IPS DF 4.7 (cell line): ENCODE measurements around the gene SYT8.

Experiments
- DNase-seq: peaks from one replicate; pipeline ENCODE4 v3.0.0-alpha.2; 2013; ENCODE audit warnings: low spot score; ENCODE audit errors: extremely low read depth

The SYT8 gene

DNA sequence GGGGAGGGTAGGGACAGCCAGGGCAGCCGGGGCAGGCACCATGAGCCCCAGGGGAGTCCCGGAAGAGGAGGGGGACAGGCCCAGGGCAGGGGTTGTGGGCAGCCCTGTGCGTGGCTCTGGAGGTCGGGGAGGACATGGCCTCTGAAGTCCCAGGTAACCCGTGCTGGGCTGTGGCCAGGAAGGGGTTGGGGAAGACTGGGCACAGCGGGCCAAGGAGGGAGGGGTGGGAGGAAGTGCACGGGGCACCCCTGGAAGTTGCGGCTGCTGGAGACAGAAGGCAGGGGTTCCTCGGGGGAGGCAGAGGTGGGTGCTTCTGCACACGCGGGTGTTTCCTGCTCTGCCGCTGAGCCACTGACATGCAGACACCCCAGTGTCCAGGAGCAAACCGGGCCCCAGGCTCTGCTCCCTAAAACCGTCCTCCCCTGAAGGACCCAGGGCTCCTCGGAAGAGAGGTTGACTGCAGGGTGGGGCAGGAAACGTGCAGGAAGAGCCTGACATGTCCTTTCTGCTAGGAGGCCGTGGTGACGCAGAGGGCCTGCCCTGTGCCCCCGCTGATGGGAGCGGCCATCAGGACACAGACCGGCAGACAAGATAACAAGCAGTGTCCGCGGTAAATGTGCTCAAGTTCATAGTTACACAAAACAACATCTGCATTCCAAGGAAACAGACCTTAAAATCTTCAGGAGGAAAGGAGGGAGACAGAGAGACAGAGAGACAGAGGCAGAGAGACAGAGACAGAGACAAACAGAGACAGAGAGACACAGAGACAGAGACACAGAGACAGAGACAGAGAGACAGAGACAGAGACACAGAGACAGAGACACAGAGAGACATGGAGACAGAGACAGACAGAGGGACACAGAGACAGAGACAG lies 9.7 kb downstream of the SYT8 start:
- no peak for DNase-seq

DNA sequence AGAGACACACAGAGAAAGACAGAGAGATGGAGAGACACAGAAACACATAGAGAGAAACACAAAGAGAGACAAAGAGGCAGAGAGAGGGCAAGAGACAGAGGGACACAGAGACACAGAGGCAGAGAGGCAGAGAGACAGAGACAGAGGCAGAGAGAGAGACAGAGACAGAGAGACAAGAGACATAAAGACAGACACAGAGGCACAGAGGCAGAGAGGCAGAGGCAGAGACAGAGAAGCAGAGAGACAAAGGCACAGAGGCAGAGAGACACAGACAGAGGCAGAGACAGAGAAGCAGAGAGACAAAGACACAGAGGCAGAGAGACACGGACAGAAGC lies 10.3 kb downstream of the SYT8 start:
- no peak for DNase-seq

DNA sequence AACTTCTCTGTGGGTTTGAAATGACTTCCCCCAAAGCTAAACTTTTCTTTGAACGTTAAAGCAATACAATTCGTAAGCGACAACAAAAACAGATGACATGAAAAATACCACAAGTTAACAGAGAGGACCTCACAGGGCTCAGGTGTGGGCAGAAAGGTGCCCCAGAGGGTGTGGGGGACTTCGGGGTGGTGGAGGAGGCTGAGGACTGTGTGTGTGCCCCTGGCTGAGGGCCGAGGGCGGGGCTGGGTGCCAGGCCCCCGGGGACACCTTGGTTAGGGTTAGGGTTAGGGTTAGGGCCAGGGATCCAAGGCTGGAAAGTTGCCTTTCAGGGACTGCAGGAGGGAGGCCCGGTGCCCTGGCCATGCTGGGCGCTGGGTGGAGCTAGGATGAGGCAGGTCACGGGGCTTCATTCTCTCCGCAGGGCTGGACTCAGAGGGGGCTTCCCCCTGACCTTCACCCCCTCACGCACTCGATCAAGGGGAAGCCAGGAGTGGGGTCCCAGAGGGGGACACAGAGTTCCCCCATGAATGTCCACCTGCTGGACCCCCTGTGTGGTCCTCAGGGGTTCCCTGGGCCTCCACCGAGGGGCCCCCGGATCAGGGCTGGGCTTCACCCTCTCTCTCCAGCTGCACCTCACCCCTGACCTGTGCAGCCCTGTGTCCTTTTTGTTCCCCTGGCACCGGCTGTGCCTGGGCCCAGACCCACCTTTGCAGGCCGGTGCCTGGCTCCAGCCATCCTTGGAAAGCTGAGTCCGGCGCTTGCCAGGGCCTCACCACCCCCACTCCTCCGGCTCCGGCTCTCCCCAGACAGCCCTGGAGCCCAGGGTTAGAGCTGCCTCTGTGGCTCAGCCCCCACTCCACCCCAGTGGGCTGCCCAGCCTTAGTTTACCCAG lies 11.0 kb downstream of the SYT8 start:
- no peak for DNase-seq

DNA sequence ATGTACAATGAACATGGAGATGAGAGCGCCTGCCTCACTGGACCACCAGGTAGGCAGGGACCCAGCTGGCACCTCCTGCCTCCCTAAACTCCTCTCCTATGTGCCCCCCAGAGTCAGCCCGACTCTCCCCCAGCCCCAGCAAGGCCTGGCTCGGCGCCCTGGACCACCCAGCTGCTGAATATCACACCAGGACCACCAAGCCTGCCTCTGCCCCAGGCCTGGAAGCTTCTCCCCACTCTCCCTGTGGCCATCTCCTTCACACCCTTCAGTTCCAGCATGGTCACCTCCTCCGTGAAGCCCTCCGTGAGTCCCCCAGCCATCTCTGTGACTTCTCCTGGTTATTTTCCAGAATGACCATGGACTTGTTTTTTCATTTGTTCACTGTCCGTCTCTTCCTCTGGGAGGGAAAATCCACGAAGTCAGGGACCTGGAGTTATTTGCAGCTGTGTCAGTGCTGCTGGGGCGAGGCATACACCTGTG lies 11.7 kb downstream of the SYT8 start:
- no peak for DNase-seq

DNA sequence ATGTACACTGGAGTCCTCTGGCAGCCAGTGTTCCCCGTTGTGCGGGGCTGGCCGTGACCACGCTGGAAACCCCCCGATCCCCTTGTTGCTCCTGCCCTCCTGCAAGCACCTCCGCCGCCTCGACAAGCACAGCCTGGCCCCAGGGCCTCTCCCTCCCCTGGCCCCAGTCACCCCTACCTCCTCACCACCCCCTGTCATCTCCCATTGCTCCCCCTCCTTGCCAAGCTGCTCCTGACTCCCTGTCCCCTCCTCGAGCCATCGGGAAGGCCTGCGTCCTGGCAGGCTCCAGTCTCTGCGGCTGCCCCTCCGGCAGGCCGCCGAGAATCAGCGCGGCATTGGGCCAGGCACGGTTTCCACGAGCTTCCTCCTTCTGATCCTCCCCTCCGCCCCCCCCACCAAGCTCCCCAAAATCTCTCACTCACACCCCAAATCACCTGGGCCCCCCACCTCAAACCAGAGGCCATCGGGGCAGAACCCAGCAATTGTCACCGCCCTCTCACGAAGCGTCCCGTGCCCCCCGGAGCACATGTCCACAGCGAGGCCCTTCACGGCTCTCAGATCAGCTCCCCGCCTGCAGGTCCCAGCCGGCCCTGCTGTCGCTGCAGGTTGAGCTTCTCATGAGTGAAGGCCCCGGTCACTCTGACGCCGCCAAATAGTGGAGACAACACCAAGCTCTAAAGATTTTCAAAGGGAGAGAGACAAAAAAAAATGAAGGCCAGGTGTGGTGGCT lies 12.4 kb downstream of the SYT8 start:
- no peak for DNase-seq

DNA sequence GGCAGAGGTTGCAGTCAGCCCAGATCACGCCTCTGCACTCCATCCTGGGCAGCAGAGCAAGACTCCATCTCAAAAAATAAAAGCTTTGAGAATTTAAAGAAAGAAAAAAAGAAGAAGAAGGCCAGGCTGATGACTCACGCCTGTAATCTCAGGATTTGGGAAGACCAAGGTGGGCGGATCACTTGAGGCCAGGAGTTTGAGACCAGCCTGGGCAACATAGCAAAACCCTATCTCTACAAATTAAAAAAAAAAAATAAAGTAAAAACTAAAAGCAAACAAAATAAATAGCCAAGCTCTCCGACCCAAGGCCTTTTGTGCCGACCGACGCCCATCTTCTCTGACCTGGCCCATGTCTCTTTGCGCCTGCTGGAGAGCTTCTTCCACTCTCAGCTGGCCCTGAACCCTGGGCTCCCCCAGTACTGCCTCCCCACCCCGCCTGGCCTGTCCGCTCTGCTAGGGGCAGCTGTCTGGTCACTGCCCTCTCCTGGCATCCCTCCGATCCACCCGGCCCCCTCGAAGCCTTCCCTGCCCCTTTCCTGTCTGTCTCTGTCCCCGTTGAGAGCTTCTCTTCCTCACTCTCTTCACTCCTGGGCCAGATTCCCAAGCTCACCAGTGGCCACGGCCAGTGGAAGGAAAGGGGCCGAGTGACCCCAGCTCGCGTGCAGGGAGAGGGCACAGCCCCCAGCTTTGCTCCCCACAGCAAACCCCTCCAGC lies 13.3 kb downstream of the SYT8 start:
- no peak for DNase-seq

DNA sequence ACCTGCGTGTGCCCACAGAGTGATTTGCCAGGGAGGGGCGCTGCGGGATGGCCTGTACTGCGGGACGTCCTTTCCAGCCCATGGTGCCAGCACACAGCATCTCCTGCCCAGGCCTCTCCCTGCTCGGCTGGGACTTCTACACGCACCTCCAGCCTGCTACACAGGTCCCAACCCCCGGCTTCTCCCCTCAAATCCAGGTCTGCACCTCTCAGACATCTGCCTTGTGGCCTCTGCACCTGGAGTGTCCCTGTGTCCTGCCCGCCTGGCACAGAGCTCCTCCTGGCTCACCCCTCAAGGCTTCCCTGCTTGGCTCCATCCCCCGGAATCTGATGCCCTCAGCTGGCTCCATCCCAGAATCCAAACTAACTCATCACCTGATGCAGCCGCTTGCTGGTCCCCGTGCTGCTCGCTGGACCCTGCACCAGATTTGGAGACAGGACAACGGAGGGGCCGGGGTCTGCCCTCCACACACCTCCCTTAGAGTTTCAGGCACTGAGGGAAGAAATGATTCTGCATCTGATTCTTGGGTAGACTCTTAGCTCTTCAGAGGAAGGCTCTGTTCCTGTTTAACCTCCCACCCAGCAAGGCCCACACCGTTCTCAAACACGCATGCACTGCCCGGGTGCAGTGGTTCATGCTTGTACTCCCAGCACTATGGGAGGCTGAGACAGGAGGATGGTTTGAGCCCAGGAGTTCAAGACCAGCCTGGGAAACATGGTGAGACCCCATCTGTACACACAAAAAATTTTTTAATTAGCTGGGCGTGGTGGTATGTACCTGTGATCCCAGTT lies 14.0 kb downstream of the SYT8 start:
- DNase-seq = no peak

DNA sequence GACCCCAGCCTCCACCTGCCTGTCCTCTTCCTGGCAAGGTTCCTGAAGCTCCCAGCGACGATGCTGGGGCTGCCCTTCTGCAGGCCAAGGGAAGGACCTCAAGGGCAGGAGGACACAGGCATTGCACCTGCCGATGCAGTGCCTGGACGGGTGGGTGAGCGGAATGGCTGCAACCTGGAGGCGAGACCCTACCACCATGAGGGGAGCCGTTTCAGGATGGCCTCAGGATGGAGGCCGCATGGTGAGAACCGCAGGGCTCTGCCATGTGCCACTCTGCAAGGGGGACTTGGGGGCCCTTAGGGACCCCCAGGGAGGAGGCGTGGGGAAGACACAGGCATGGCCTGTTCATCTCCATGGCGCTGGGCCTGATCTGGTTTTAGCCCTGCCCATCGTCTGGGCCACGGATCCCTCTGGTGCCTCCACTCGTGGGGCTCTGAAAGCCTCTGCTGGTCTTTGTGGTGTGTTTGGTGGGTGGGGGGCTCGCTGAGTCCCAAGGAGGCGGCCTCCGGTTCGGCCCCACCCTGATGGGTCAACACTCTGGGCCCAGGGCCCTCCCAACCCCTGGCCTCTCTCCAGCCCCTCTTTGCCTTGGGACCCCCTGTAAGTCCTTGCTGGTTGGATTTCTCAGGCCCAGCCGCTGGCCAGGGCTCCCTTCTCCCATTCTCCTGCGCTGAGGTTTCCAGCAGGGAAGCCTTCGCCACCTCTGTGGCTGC lies 16.8 kb downstream of the SYT8 start:
- no peak for DNase-seq

DNA sequence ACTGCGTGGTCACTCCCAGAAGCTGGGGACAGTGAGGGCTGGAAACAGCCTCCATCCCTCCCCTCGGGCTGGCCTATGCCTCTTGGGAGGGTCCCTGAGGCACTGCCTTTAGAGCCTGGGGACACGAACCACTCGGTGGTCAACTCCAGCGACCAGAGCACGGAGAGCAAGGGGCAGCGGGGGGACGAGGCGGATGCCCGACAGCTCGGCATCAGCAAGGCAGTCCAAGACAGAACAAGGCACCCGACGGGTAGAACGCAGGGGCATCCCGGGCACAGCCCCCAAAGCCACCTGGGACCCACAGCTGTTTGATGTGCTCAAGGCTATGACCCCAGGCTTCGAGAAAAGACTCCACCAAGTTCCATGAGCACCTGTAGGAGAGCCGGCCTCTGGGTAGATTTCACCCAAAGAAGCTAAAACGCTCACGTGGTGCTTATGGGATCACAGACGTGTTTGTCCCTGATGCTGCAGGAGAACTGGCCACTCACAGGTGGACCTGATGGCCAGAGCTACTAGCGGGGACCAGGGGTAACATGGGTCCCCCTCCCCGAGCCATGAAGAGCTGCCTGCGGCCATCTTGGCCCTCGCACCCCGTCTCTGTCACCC lies 17.6 kb downstream of the SYT8 start:
- no peak for DNase-seq

DNA sequence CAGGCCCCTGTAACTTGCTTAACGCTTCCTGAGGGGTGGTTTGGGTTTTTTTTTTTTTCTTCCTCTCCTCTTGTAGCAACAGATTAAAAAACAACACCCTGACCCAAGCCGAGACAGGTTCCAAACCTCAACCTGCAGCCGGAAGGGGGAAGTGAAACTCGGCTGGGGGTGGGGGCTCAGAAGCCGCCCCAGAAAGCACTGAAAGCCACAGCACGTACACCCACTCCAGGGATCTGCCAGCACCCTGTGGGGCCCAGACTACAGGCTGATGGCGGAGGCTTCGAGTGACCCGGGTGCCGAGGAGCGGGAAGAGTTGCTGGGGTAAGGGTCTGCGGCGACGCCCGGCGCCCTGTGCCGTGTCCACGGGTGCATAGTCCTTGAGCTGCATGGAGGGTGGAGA lies 18.1 kb downstream of the SYT8 start, which contains the start of gene LSP1:
LSP1 (plus strand) TSS at position 208 of the 400 bp plus-strand sequence; CDS start at position 269, 61 bp downstream.
- no peak for DNase-seq

DNA sequence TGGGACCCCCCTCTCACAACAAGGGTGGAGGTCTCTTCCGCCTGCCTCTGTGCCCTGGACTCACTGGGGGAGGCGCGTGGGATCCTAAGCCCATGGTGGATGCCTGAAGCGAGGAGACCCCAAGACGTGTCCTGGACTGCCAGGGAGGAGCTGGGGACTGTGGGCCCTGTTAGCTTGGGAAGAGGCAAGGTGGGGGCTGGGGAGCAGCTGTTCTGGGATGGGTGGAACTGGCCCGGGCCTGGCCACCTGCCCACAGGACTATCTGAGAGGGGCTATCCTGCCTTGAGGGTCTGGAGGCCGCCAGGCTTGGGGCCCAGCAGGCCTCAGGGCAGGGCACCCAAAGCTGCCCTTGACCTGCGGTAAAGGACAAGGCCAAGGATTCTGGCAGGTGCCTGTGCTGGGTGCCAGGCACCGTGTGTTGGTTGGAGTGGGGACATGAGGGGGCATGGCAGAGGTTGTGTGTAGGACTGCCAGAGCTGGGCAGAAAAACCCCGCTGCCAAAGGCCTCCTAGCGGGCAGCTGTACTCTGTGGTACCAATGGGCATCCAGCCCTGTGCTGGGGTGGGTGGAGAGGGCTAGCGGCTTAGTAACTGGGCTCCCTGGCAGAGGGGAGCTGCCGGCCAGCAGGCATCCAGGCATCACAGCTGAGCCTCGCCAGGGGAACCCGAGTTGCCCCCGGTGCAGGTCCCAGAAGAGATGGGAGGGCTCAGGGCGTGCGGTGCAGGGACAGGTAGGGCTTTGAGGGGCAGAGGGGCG lies 18.8 kb downstream of the SYT8 start:
- no peak for DNase-seq

DNA sequence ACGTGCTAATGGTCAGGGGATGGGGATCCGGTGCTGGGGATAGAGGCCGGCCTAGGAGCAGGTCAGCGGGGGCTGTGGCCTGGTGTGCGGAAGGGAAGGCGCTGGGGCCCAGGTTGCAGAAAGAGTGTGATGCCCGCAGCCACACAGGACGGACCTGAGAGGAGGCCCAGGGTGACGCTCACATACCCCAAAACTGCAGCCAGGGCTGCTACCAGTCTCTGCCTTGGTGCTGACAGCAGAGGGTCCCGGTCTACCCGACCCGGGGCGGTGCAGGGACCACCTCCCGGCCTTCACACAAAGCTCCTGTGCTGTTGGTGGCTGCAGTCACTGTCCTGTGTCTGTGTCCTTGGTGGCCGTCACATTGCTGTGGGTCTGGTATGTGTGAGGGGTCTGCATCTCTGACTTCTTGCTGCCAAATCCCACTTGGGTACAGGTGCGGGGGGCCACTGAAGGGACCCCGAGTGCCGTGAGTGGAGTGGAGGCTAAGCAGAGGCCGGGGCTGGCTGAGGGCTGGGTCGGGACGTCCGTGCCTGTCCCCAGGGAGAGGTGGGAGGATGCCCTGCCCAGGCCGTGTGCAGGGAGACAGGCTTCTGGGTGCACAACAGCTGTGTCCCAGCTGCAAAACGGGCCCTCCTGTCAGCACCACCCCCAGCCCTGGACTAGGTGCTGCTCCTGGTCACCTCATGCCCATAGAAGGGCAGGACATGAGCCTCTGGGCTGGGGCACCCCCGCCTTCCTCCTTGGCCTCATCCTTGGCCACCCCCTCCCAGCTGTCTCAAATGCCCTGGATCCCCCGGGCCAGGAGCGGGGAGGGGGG lies 19.6 kb downstream of the SYT8 start:
- DNase-seq = no peak

DNA sequence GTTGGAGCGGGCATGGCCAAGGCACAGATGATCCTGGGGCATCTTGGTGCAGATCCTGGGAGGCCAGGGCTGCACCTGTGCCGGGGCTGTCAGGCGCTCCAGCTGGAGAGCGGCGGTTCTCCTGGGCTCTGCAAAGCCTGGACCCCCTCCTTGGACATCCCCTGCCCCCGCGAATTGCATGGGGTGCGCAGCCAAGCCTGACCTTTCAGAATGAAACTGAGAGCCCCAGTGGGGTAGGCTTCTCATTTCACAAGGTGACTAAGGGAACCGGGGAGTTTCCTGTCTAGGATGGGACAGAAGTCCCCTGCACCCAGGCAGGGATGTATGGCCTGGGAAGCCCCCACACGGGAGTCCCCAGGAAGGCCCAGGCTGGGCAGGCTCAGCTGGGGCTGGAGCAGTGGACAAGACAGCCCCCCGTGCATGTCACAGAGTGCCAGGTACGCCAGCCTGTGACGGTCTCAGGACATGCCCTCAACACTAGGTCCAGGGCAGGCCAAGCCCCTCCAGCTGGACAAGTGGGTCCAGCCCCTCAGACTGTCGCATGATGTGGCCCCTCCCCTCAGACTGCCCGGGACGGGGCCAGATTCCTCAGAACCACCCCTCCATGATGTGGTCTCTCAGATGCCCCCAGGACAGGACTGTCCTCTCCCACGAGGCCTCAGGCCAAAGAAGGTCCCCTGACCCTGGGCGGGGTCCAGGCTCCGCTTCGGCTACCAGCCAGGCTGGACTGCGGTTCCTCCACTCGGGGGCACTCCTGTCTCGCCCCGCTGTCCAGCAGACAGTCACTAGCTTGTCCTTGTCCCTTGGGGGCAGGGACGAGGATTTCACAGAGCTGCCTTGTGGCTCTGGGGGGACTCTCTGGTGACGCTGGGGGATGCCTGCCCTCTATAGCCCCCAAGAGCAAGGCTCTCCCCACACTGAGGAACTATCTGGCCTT lies 20.4 kb downstream of the SYT8 start:
- no peak for DNase-seq

DNA sequence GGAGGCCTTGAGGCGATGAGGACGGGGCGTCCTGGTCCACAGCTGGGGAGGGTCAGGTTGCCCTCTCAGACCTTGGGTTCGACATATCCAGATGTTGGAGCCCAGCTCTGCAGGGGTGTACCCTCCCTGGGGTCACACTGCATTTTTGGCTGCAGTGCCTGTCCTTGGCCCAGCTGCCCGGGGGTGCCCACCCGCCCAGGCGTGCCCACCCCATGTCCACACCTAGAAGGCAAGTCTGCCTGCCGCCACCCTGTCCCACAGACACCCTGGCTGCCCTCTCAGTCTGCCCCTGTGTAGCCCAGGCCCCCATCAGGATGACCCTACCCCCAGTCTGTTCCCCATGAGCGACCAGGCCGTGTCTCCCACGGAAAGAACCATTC lies 21.1 kb downstream of the SYT8 start:
- DNase-seq = no peak

DNA sequence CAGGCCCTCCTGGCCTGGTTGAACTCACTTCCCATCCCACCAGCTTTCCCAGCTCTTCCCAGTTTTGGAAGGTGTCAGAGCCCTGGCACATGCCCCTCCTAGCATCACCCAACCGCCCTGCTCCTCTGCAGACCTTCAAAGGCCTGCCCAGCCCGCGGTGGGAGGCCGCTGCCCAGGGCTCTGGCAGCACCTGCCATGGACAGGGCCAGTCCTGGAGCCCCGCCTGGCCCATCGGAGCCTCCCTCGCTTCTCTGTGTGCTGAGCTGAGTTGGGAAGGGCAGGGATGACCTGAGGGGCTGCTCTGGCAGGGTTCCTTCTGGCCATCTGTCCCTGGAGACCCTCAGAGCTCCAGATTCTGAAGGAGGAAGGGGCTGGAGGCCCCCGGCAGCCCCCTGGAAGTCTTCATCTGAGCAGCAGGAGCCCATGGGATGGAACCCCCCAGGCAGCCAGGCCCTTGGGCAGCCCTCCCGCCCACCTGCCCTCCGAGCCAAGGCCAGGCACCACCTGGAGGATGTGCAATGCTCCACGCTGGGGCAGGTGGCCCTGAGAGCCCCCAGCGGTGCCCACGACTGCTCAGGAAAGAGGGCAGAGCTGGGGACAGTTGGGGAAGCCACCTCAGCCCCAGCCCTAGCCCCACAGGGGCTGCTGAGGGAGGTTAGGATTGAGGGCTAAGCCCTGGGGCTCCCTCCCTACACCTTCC lies 21.7 kb downstream of the SYT8 start:
- DNase-seq = no peak

DNA sequence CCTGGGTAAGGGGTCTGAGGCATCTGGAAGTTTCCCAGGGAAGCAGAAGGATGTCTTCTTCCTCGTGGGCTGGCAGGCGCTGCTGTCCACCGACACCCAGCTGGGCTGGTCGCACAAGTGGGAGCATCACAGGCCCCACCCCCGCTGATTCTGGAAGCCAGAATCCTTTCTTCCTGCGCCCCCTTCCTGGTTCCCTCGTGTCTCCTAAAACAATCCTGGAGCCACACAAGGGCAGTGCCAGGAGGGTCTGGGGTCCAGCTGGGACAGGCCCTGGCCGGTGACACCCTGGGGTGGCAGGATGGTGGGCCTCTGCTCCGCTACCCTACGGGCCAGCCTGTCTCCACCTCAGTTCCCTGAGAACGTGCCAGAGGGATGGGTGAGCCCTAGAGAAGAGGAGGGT lies 22.3 kb downstream of the SYT8 start:
- DNase-seq = no peak
